GM12878 (cell line): Measurements from ENCODE around the gene PMP22. TPM values are rescaled to one million over a fixed set of nuclear protein-coding genes. Genes with fewer than 3 reads are reported as not detected.

Experiments
- ATAC-seq: fragments of 200-7000 bp; cut with Tn5 transposase; 3 replicates; pipeline ENCODE4 v1.9.1; 2020; ENCODE audit warnings: mild to moderate bottlenecking, moderate library complexity
- BruUV-seq: library from RNA; stranded (reverse); fragments of 400-500 nt; replicated peaks from 2 replicates; lab custom pipeline; 2021; lab: Mats Ljungman, UMichigan
- CTCF ChIA-PET: fragments of 300-600 bp; sonication (Branson Sonifier 250); formaldehyde crosslinking; extraction: SDS; loops from one replicate; lab custom pipeline; 2021; ENCODE audit warnings: inconsistent platforms; lab: Yijun Ruan, JAX
- POLR2A ChIA-PET: fragments of 350-600 bp; formaldehyde crosslinking; extraction: SDS; loops from one replicate; lab custom pipeline; 2021; ENCODE audit warnings: inconsistent platforms; lab: Charles Lee
- RAD21 ChIA-PET: fragments of 300-600 bp; sonication (Branson Sonifier 250); formaldehyde crosslinking; loops from one replicate; lab custom pipeline; 2023; ENCODE audit warnings: antibody characterized with exemption; ENCODE audit not compliant: unreplicated experiment; lab: Charles Lee
- SMC1A ChIA-PET: fragments of 300-600 bp; sonication (Branson Sonifier 250); formaldehyde crosslinking; loops from one replicate; lab custom pipeline; 2023; ENCODE audit not compliant: unreplicated experiment, uncharacterized antibody; lab: Charles Lee
- DNase-seq: peaks from one replicate; pipeline ENCODE4 v3.0.0-alpha.2; 2011; ENCODE audit warnings: low read depth, low spot score
- FAIRE-seq: peaks from 3 replicates; lab custom pipeline; 2011; peaks lifted over from hg19 to GRCh38; lab: Jason Lieb, UNC
- H2AFZ ChIP-seq: 2 replicates; pipeline ENCODE4 v1.6.0; 2011; ENCODE audit warnings: low read depth, low read length, control low read depth; ENCODE audit not compliant: control insufficient read depth
- H3K27ac ChIP-seq: 2 replicates; pipeline ENCODE4 v1.5.1; 2011; ENCODE audit warnings: control low read depth; ENCODE audit not compliant: control insufficient read depth, insufficient read depth
- H3K27me3 ChIP-seq, 2 experiments: replicated peaks in 1 of 2; 2 replicates each; pipeline versions ENCODE4 v1.6.0 to v1.6.1; 2011; ENCODE audit warnings: low read length in 1 of 2; ENCODE audit not compliant: control insufficient read depth in 2 of 2, insufficient read depth in 2 of 2
- H3K36me3 ChIP-seq, 2 experiments: 2 replicates each; pipeline ENCODE4 v1.5.1; 2011; ENCODE audit warnings: low read length in 1 of 2; ENCODE audit not compliant: control insufficient read depth in 2 of 2, insufficient read depth in 2 of 2
- H3K4me1 ChIP-seq: 2 replicates; pipeline ENCODE4 v1.6.1; 2011; ENCODE audit warnings: mild to moderate bottlenecking, low read length, moderate library complexity, mixed read lengths; ENCODE audit not compliant: control insufficient read depth, insufficient read depth
- H3K4me2 ChIP-seq: 2 replicates; pipeline ENCODE4 v1.6.0; 2011; ENCODE audit warnings: control low read depth; ENCODE audit not compliant: control insufficient read depth, insufficient read depth
- H3K4me3 ChIP-seq: fragments of 200-600 bp; sonication (generic); 2 replicates; pipeline ENCODE4 v1.5.1; 2016
- H3K79me2 ChIP-seq: 2 replicates; pipeline ENCODE4 v1.6.0; 2011; ENCODE audit warnings: low read length; ENCODE audit not compliant: control insufficient read depth, insufficient read depth
- H3K9ac ChIP-seq: 2 replicates; pipeline ENCODE4 v1.8.0; 2011; ENCODE audit warnings: low read length, control low read depth, mixed read lengths; ENCODE audit not compliant: control insufficient read depth, insufficient read depth
- H3K9me3 ChIP-seq: replicated peaks from 3 replicates; pipeline ENCODE4 v1.5.1; 2011; ENCODE audit warnings: mild to moderate bottlenecking, low read length; ENCODE audit not compliant: control insufficient read depth, insufficient read depth
- H4K20me1 ChIP-seq: 2 replicates; pipeline ENCODE4 v1.6.0; 2011; ENCODE audit not compliant: control insufficient read depth, insufficient read depth
- EZH2 ChIP-seq: IDR thresholded peaks from 2 replicates; pipeline ENCODE4 v1.6.1; 2012; ENCODE audit warnings: low read depth, mild to moderate bottlenecking, control low read depth, inconsistent platforms, low read length, borderline replicate concordance; ENCODE audit not compliant: control insufficient read depth
- HDGF ChIP-seq: fragments of 450-650 bp; IDR thresholded peaks from 2 replicates; pipeline ENCODE4 v1.6.1; 2016; ENCODE audit warnings: antibody characterized with exemption
- HSF1 ChIP-seq: fragments of 150-350 bp; IDR thresholded peaks from 2 replicates; pipeline ENCODE4 v1.6.1; 2014; ENCODE audit warnings: mild to moderate bottlenecking, low read depth, low read length
- JUND ChIP-seq: IDR thresholded peaks from 2 replicates; pipeline ENCODE4 v1.6.1; 2012; ENCODE audit warnings: low read depth, mild to moderate bottlenecking, low read length, improper control_type of control experiment, moderate library complexity
- MYC ChIP-seq: IDR thresholded peaks from 2 replicates; pipeline ENCODE4 v1.6.1; 2011; ENCODE audit warnings: mild to moderate bottlenecking, low read length, moderate library complexity, inconsistent platforms; ENCODE audit not compliant: insufficient read depth, insufficient replicate concordance, insufficient read length, severe bottlenecking
- SP1 ChIP-seq: IDR thresholded peaks from one replicate; pipeline ENCODE4 v1.6.1; 2011; ENCODE audit warnings: low read depth, low read length
- WGBS: methylation state at CpG from one replicate; pipeline ENCODE4 v1.1.6; 2016; ENCODE audit warnings: low lambda C conversion rate; ENCODE audit not compliant: insufficient replicate concordance, insufficient coverage; ENCODE audit errors: missing lambda C conversion rate; 5-methylcytosine and 5-hydroxymethylcytosine counted together
- in situ Hi-C: fragments of 300-500 bp; cut with MboI; formaldehyde crosslinking; loops from 9 replicates; pipeline ENCODE4 v1.14.3; 2018; ENCODE audit warnings: mixed read lengths
- intact Hi-C: fragments of 100-400 bp; cut with micrococcal nuclease; formaldehyde crosslinking; loops from one replicate; pipeline ENCODE4 v1.14.2; 2022; ENCODE audit not compliant: unreplicated experiment
- polyA plus RNA-seq, 11 experiments: library from polyadenylated mRNA; depleted of rRNA in 4 of 11; unstranded in 6 of 11; stranded (reverse) in 5 of 11; fragments of >200 nt; fragmentation: Nextera tagmentation in 4 of 11; fragmentation: Illumina TruSeq in 1 of 11; extraction: Ambion mirVana in 4 of 11; extraction: Trizol in 1 of 11; gene quantifications; 1 replicate in 1 of 11; 2 replicates in 10 of 11; pipeline versions ENCODE4 v1.2.1 to v1.2.3, GENCODE V29; 2011 to 2016; ENCODE audit warnings: inconsistent platforms in 2 of 11, missing spikeins in 2 of 11, low read depth in 1 of 11
- total RNA-seq, 4 experiments: library from RNA; depleted of rRNA in 3 of 4; stranded (reverse); fragments of >200 nt in 3 of 4; fragmentation: Illumina TruSeq in 1 of 4; extraction: Trizol in 1 of 4; gene quantifications; 2 replicates each; pipeline versions ENCODE4 v1.2.1 to v1.2.3, GENCODE V29; 2013 to 2021

PMP22 gene
- total and polyA plus RNA-seq, 10 of the 15 experiments (the other 5 are each of a cell fraction or from before 2014, with no cell fraction given) = 0.59 TPM; not detected in 9

- Histone ChIP-seq H3K4me3 (no peak overlapping the region), H2AFZ (no peak overlapping the region), H3K27ac (no peak overlapping the region), H3K4me1 (no peaks in the 10 kb centered on the region), H3K79me2 (no peaks in the 10 kb centered on the region), H3K27me3 (no peaks in the 10 kb centered on the region), H3K36me3 (no peaks in the 10 kb centered on the region), H3K4me2 (no peak overlapping the region), H3K9ac (no peak overlapping the region), H4K20me1 (no peaks in the 10 kb centered on the region), H3K9me3 (no peaks in the 10 kb centered on the region)
- in situ Hi-C loops (no loop called here), intact Hi-C loops (no loop called here)
- ChIA-PET CTCF (no interaction called here), SMC1A (no interaction called here), RAD21 (no interaction called here), POLR2A (no interaction called here)
- TF ChIP-seq SP1 (no peak), HSF1 (no peak), JUND (no peak), MYC (no peak), EZH2 (no peak), HDGF (no peak)
- DNase-seq (no peak), FAIRE-seq (no peak), ATAC-seq (no peak)
- 25% methylated on average over 12 of the region's 12 CpGs for WGBS
- BruUV-seq = no TSS peak
Measured at GRCh38 chr17:15231851-15232516, 33.1 kb downstream of the PMP22 start.
